ENCODE measurements around the gene GNAS-AS1.
A peak's percentile ranks its signal among the peaks of the same experiment; 100 is the strongest.

GRCh38 chr20:58822149-58822548 is 28.6 kb downstream of the GNAS-AS1 start:
- TF ChIP-seq, protein P1, sequence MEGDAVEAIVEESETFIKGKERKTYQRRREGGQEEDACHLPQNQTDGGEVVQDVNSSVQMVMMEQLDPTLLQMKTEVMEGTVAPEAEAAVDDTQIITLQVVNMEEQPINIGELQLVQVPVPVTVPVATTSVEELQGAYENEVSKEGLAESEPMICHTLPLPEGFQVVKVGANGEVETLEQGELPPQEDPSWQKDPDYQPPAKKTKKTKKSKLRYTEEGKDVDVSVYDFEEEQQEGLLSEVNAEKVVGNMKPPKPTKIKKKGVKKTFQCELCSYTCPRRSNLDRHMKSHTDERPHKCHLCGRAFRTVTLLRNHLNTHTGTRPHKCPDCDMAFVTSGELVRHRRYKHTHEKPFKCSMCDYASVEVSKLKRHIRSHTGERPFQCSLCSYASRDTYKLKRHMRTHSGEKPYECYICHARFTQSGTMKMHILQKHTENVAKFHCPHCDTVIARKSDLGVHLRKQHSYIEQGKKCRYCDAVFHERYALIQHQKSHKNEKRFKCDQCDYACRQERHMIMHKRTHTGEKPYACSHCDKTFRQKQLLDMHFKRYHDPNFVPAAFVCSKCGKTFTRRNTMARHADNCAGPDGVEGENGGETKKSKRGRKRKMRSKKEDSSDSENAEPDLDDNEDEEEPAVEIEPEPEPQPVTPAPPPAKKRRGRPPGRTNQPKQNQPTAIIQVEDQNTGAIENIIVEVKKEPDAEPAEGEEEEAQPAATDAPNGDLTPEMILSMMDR (IDR thresholded peaks at IDR 0.05) = peak in 1 of 12 donors; percentile 8
- no peak for TF ChIP-seq POLR2A (IDR thresholded peaks at IDR 0.05)

All from heart left ventricle (tissue), 13 donors.